ENCODE data around the gene LYZL4. TPM values are rescaled to one million over a fixed set of nuclear protein-coding genes. Genes with fewer than 3 reads are reported as not detected.

The LYZL4 gene
- total RNA-seq, 1 donor from 2014 or later = not detected

GRCh38 chr3:42411429-42411828 lies 1.0 kb upstream of the LYZL4 start:
- Mint-ChIP-seq H3K9me3 (ENCODE audit: low read depth) (no peaks in the 10 kb centered on the region), H3K27ac (ENCODE audit: unreplicated experiment) (no peak overlapping the region), H3K4me3 (ENCODE audit: unreplicated experiment) (no peak overlapping the region), H3K4me1 (ENCODE audit: low read depth) (no peaks in the 10 kb centered on the region), H3K27me3 (ENCODE audit: low read depth) (peaks cover 56% of the 10 kb centered on the region), H3K36me3 (ENCODE audit: low read depth) (no peaks in the 10 kb centered on the region)
- TF ChIP-seq CTCF (IDR thresholded peaks at IDR 0.05) = no peak
- DNase-seq (ENCODE audit: low spot score) = no peak

DNA sequence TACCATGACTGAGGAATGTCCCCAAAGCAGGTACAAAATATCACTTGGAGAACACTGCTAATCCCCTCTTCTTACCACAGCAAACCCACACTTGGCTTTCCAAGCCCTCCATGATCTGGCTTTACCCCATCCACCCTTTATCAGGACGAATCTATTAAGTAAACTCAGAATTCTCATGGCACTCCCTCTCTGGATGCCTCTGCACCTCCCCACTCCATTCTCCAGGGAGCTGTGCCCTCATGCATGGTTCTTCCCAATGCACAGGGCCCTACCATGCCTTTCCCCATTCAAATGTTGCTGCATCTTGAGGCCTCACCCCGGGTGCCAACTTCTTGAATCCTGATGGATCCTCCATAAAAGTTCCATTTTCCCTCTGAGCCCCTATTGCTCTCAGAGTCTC lies 2.3 kb downstream of the LYZL4 start:
- DNase-seq (ENCODE audit: low spot score) = no peak
- TF ChIP-seq CTCF (IDR thresholded peaks at IDR 0.05) = no peak
- no peak overlapping the region for H3K27ac Mint-ChIP-seq (ENCODE audit: unreplicated experiment)
- H3K36me3 Mint-ChIP-seq (ENCODE audit: low read depth) = no peaks in the 10 kb centered on the region
- H3K27me3 Mint-ChIP-seq (ENCODE audit: low read depth) = peaks cover 34% of the 10 kb centered on the region
- no peaks in the 10 kb centered on the region for H3K4me1 Mint-ChIP-seq (ENCODE audit: low read depth)
- no peaks in the 10 kb centered on the region for H3K9me3 Mint-ChIP-seq (ENCODE audit: low read depth)
- H3K4me3 Mint-ChIP-seq (ENCODE audit: unreplicated experiment) = no peak overlapping the region

DNA sequence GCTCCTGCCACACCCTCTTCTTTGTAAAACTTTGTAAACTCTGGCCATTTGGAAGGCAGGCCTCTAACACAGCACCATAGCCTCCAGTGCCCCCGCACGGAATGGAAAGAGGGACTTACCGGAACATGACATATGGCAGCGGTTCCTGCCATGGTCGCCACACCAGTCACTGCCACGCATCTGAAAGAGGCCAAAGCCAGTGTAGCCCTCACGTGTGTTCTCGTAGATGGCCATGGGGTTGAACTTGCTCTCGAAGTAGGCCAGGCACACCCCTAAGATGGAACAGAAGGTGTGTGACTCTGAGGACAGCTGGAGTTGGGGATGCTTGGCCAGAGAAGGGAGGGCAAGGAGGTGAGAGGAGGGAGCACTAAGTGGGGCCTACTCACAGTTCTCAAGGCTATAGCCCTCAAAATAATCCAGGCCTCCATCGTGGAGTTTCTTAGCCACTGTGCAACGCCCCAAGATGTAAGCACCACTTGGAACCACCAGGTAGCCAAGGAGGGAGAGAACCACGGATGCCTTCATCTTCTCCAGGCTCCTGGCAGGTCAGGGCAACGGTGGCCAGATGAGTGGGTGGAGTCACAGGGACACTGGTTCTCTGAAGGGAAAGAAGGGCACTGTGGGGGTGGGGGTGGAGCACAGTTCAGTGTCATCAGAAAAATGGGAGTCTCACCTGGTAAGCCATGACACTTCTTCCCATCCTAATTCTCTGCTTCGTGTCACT lies 3.5 kb downstream of the LYZL4 start:
- Mint-ChIP-seq H3K4me3 (ENCODE audit: unreplicated experiment) (no peak overlapping the region), H3K9me3 (ENCODE audit: low read depth) (no peaks in the 10 kb centered on the region), H3K4me1 (ENCODE audit: low read depth) (no peaks in the 10 kb centered on the region), H3K27ac (ENCODE audit: unreplicated experiment) (no peak overlapping the region), H3K36me3 (ENCODE audit: low read depth) (no peaks in the 10 kb centered on the region), H3K27me3 (ENCODE audit: low read depth) (peaks cover 41% of the 10 kb centered on the region)
- no peak for TF ChIP-seq CTCF (IDR thresholded peaks at IDR 0.05)
- no peak for DNase-seq (ENCODE audit: low spot score)

GRCh38 chr3:42405857-42406256 lies 4.6 kb downstream of the LYZL4 start:
- H3K27me3 Mint-ChIP-seq (ENCODE audit: low read depth) = peaks cover 40% of the 10 kb centered on the region
- no peak for TF ChIP-seq CTCF (IDR thresholded peaks at IDR 0.05)
- no peak overlapping the region for H3K4me3 Mint-ChIP-seq (ENCODE audit: unreplicated experiment)
- H3K9me3 Mint-ChIP-seq (ENCODE audit: low read depth) = peaks cover 4% of the 10 kb centered on the region
- no peaks in the 10 kb centered on the region for H3K36me3 Mint-ChIP-seq (ENCODE audit: low read depth)
- DNase-seq (ENCODE audit: low spot score) = no peak
- H3K4me1 Mint-ChIP-seq (ENCODE audit: low read depth) = no peaks in the 10 kb centered on the region
- no peak overlapping the region for H3K27ac Mint-ChIP-seq (ENCODE audit: unreplicated experiment)

DNA sequence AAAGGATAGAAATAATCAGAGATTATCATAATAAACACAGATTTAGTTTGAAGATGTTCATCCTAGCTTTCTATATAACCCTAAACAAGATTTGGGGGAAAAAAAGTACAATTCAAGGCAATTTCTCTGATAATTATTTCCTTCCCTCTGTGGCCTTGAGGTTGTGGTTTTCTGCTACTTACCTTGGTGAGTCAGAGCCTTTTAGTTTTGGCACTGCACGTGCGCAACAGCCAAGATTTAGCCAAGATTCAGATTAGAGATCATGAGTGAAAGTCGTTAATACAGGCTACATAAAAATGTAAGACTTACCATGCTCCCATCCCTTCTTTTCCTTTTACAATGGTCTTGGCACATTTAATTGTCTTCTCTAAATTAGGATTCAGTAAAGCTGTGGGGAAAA lies 6.7 kb downstream of the LYZL4 start:
- TF ChIP-seq CTCF (IDR thresholded peaks at IDR 0.05) = no peak
- peaks cover 33% of the 10 kb centered on the region for H3K27me3 Mint-ChIP-seq (ENCODE audit: low read depth)
- H3K36me3 Mint-ChIP-seq (ENCODE audit: low read depth) = no peaks in the 10 kb centered on the region
- H3K4me1 Mint-ChIP-seq (ENCODE audit: low read depth) = no peaks in the 10 kb centered on the region
- H3K9me3 Mint-ChIP-seq (ENCODE audit: low read depth) = peaks cover 4% of the 10 kb centered on the region
- DNase-seq (ENCODE audit: low spot score) = no peak
- H3K27ac Mint-ChIP-seq (ENCODE audit: unreplicated experiment) = no peak overlapping the region
- no peak overlapping the region for H3K4me3 Mint-ChIP-seq (ENCODE audit: unreplicated experiment)

Measured in chondrocyte (in vitro differentiated cells).